ENCODE measurements around the gene CIAO2B.

Gene CIAO2B

DNA sequence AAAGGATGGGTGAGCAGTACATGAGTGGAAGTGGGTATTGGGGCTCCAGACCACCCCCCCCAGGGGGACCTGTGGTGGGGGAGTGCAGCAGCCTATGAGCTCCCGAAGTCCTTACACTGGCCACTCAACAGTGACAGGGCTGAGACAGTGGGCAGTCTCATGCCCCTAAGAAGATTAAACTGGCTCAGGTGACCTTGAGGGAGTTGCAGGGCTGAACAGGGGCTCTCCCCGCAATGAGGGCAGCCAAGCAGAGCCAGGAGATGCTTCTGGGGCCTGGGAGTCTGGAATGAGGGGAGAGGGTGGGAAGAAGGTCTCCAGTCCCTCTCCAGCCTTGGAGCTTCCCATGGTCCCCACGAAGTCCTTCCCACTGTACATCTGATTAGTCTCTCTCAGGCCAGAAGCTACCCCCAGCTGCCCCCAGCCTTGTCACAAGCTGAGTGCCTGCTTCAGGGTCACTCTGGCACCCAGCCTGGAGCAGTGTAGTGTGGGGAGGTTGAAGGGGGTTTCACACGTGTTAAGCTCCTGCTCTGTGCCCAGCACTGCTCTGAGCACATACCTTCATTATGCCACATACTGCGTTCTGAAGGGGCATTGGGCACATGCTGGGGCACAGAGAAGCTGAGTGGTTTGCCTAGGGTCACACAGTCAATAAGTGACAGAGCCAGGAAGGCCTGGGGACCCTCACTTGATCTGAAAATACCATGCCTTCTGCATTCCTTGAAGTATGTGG is 14.5 kb downstream of the CIAO2B start:
- no peak for DNase-seq (ENCODE audit: low spot score)

DNA sequence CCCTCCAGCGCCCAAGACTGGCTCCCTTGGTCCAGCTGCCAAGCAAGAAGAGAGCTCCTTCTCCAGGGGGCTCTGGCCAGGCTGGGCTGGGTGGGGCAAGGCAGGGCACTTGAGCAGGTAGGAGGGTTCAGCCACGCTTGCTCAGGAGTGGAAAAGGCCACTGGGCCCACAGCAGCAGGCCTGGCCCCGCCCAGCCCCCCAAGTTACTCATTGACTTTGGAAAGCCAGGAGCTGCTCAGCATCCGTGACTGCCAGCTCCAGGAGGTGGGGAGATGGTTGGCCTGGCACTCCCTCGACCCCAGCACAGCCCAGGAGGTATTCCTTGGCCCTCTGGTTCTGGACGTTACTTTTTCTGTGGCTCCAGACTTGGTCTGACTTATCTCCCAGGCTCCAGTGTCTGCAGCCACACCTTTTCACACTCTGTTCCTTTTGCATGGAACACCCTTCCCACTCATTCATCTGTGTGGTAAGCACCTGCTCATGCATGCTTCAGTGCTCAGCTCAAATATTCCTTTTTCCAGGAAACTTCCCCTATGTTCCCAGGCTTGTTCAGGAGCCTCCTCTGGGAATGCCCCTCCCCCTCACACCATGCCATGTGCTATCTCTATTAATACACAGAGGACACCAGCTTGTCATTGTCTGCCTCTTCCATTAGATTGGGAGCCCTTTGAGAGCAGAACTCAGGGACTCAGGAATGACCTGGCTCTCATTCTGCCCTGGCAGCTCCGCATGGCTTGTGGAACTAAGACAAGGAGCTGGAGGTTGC is 15.2 kb downstream of the CIAO2B start, which contains the start of gene CDH16:
Gene CDH16 (minus strand): TSS at position 83 of the 766 bp plus-strand sequence. CDS start 820 bp downstream, outside the sequence.
- DNase-seq (ENCODE audit: low spot score): no peak

DNA sequence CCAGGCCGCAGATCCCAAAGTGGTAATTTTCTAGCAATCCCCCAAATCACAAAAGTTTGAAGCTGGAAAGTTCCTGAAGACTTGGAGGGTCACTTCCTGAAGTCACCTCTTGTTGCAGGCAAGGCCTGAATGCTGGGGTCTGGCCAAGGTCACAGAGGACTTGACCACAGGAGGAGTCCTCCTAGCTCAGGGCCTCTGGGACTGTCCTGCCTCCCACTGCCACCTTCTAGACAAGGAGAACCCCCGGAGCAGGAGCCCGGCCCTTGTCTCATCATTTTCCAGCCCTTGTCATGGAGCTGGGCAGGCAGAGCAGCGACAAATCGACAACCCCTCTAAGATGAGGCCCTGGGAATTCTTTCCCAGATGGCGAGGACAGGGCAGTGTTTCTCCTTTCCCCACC is 15.8 kb downstream of the CIAO2B start:
- no peak for DNase-seq (ENCODE audit: low spot score)

DNA sequence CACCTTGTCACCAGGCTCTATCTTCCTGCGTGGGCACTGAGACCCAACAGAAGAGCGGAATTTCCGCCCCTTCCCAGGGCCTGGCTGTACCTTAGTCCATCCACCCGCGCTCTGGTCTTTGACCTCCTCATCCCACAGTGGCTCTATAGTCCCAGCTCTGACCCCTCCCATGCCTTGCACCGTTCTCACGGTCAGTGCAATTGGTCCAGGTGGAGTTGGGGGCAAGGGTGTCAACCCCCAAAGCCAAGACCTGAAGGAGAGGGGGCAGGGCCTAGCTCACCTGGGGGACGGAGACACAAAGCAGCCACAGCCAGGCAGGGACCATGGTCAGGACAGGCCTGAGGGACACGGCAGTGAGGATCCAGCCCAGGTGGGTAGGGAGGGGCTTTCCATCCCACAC is 16.5 kb downstream of the CIAO2B start:
- DNase-seq (ENCODE audit: low spot score): no peak

DNA sequence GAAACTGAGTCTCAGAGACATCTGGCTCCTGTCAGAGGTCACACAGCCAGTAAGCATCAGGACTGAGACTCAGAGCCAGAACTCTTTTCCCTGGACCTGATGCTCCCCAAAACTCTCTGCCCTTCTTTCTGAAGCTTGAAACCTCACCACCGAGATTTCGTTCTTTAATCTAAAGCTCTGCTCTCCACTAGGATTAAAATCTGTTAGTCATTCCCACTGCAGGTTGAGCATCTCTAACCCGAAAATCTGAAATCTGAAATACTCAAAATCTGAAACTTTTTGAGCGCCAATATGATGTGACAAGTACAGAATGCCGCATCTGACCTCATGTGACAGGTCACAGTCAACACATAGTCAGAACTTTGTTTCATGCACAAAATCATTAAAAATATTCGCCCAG is 17.7 kb downstream of the CIAO2B start:
- no peak for DNase-seq (ENCODE audit: low spot score)

DNA sequence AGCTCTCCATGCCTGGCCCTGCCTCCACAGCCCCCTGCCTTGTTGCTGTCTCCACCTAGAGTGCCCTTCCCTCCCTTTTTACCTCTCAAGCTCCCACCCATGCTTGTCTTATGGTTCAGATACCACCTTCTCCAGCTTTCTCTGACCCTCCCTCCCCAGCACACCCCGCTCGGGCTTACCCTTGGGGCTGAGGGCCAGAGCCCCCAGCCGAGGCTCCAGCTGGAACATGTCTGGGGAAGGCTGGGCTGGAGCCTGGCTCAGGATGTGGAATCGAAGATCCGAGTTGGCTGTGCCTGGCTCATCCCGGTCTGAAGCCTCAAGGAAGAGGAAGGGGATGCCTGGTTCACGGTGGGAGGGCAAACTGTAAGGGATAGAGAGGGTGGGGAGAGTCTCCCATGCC is 19.2 kb downstream of the CIAO2B start:
- DNase-seq (ENCODE audit: low spot score): no peak

DNA sequence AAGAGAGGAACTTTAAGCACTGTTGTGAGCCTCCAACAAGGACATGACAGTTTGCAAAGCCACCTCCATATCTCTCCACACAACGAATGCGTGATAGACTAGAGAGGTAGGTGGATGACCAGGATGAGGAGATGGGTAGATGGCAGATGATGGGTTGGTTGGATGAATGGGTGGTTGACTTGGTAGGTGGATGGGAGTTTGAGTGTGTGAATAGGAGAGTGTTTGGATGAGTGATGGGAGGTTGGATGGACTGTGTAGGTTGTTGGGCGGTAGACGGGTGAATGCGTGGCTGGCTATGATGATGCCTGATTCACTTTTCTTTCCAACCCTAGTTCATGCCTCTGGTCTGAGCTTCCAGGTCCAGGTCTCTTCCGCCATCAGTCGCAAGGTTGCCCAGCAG is 19.7 kb downstream of the CIAO2B start:
- DNase-seq (ENCODE audit: low spot score): no peak

DNA sequence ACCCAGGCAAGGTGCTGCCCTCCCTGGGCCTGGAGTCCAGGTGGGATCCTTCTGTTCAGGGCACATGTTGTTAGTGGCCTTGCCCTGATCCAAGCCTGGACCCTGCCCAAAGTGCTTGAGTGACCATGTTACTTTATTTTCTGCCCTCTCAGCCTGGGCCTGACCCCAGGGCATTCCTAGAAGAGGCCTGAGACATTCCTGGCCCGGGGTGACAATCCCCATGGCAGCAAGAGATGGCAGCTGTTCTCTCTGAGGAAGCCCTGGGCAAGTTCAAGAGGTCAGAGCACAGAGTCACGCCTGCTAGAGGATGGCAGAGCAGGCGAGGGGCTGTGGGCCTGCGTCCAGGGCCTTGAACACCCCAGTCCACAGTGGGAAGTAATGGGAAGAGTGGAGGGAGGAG is 20.5 kb downstream of the CIAO2B start:
- no peak for DNase-seq (ENCODE audit: low spot score)

DNA sequence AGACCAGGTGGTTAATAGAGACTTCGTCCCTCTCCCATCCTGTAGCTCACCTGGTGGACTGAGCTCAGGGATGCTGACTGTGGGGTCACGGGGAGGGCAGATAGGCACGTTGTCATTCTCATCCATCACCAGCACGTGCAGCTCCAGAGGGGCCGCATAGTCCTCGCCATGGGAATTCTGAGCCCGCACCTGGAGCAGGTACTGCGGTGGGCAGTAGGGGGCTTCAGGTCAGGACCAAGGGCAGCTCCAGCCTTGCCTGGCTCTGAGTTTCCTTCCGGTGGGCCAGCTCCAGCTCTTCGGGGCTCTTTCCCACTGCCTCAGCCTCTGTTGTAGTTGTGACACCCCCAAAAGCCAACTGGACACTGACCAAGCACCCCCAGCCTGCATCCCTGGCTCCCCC is 21.1 kb downstream of the CIAO2B start:
- no peak for DNase-seq (ENCODE audit: low spot score)

DNA sequence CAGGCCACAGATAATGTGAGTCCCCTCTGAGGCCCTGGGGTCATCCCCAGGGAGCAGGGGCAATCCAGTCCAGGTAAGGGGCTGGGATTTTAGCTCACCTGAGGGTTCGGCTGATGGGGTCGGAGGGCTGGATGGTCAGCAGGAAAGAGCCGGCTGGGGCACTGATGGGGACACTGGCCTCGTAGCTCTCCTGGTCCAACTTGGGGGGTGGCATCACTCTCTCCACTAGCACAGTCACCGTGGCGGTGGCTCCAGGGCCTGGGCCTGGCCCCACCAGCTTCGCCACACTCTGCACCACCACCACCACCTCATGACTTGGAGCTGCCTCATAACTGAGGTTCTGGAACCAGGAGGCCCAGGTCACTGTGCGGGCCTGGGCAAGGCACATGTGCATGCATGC is 22.4 kb downstream of the CIAO2B start:
- no peak for DNase-seq (ENCODE audit: low spot score)

DNA sequence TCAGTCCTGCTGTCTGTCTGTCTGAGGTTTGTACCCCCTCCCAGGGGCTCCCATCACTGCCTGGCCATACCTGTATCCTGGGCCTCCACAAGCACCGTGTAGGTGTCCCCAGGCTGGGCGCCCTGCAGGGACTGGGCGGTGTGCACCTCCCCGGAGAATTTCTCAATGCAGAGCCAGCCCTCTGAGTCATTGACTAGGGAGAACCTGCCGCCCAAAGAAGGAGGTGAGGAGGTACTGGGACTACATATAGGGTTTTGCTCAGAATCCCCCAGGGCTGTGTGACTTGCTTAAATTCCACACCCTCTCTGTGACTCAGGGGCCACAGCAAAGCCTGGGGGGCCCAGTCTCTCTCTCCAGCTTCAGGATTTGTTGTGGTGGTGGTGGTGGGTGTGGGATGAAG is 23.1 kb downstream of the CIAO2B start:
- DNase-seq (ENCODE audit: low spot score): no peak

DNA sequence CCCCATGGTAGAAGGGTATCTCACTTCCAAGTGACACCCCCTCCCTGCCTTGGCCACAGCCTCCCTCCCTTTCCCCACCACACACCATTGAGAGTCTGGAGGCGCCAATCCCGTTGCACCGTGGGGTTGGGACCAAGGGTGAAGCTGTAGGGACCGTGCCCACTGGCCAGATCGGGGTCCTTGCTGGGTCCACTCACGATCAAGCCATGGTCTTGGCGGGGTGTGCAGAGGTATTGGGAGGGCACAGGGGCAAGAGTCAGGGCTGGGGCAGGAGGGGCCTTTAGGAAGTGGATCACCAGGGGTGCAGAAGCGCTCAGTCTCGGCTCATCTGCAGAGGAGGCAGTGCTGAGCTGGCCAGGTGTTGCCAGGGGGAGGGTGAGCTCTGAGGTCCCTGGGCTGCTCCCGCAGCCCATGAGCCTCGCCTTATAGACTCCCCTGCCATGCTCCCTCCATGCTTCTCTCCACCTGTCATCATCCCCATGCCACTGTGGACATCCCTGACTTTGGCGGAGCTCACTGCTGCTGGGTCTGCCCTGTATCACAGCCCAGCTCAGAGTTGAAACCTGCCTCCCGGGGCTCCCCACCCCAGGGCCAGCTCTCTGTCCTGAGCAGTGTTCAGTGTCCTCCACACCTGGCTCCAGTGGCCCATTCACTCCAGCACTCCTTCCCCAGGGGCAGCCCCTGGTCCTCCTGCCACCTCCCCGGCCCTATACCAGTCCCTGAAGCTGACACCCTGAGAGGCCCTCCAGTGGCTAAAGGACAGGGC is 23.8 kb downstream of the CIAO2B start:
- DNase-seq (ENCODE audit: low spot score): no peak

DNA sequence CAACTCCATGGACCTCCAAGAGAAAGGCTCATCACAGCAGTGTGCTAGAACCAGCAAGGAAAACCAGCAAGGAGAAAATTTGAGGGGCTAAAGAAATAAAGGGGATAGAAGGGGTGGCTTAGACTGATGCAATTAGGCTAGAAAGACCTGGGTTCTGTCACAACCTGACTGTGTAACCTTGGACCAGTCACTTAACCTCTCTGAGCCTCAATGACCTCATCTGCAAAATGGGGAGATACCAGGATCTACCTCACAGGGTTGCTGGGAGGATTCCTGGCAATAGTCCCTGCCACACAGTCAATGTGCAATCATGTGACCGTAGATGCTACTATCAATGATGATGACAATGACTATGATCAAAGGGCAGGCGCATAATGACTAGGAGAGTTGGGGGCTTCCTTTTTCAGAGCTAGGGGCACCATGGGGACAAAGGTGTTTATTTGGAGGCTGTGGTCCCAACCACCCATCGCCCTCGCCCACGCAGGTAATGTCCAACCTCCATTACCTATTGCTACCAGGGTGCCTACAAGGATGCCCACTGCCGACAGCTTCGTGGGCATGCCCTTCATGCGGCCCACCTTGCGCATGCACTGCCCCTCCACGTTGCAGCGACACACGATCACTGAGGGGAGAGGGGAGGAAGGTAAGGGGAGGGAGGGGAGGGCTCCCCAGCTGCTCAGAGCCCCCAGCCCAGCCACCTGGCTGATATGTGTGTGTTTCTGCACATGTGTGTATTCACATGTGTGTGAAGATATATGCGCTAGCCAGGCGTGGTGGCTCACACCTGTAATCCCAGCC is 25.2 kb downstream of the CIAO2B start:
- DNase-seq (ENCODE audit: low spot score): no peak

DNA sequence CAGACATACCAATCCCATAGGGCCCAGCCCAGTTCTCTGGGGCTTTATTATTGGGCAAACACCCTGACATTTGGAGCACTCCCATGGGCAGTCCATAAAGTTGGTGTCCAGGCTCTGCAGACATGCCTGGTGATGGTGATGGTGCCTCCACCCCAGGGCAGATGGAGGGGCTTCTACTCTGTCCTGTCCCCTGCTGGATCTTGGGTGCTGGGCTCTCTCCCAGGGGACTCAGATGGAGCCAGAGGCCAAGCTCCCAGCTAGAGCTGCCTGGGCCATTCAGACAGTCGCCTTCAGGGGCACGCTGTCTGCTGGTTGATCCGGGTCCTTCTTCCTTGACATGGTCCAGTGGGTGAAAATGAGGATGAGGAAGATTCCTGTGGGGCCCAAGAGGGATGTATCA is 26.1 kb downstream of the CIAO2B start:
- no peak for DNase-seq (ENCODE audit: low spot score)

DNA sequence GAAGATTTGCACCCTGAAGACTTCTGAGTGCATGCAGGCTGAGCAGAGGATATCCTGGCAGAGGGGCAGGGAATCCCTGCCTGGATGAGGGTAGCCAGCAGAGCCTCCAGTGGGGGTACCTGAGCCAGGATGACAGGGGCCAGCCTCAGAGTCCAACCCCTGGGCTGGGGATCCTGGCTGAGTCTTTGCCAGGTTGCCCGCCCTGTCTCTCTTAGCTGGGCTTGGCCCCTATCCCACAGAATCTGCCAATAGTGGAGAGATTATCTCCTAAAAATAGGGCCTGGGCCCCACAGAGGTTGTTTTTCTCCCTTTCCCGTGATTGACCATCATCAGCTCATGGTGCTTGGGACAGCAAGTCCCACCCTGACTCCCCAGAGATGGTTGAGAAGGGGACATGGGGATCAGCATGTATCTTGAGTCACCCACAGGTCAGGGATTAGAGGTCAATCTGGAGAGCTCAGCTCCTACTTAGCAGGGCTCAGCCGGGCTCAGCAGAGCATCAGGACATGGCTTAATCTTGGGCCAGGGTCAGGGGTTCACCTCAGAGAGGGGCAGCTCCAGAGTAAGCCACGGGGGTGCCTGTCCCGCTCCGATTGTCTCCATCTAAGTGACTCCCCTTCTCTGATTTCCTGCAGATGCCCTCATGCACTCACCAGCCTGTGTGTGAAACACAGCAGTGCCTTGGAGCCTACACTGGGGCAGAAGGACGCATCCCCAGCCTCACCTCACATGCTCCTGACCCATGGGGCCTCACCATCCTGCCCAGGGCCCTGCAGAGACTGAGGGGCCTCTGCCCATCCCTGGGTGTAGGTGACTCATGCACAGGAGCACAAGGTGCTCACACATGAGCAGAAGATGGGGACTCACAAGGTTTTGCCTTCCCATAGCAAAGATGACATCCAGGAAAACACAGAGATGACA is 27.0 kb downstream of the CIAO2B start:
- no peak for DNase-seq (ENCODE audit: low spot score)

DNA sequence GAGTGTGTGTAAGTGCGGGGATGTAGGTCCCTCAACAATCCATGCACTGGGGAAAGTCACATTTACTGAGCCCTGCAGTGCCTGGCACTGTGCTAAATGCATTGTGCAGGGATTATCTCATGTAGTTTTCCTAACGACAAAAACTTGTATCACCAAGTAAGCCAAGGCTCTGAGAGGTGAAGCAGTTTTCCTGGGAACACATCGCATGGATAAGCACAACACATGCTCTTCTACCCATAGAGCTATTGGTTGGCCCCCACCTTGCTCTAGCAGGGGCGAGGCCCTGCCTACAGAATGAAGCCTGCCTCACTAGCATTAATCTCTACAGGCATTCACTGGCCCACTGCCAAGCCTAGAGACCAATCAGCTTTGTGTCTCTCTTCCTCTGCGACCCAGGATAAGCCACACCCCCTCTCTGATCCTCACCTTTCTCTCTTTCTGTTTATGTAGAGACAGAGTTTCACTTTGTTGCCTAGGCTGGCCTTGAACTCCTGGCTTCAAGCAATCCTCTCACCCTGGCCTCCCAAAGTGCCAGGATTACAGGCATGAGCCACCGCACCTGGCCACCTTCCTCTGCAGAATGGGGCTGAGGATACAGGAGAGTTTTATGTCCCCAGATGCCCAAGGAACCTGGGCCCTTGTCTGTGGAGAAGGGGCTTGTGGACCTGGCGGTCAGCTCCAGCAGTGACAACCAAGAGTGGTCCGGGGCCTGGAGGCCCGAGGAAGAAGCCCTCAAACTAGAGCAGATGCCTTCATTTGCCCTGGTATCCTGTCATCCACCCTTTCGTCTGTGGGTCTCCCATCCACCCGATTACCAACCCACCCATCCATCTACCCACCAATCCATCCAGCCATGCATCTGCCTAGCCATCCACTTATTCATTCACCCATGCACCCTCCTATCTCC is 28.3 kb downstream of the CIAO2B start:
- no peak for DNase-seq (ENCODE audit: low spot score)

DNA sequence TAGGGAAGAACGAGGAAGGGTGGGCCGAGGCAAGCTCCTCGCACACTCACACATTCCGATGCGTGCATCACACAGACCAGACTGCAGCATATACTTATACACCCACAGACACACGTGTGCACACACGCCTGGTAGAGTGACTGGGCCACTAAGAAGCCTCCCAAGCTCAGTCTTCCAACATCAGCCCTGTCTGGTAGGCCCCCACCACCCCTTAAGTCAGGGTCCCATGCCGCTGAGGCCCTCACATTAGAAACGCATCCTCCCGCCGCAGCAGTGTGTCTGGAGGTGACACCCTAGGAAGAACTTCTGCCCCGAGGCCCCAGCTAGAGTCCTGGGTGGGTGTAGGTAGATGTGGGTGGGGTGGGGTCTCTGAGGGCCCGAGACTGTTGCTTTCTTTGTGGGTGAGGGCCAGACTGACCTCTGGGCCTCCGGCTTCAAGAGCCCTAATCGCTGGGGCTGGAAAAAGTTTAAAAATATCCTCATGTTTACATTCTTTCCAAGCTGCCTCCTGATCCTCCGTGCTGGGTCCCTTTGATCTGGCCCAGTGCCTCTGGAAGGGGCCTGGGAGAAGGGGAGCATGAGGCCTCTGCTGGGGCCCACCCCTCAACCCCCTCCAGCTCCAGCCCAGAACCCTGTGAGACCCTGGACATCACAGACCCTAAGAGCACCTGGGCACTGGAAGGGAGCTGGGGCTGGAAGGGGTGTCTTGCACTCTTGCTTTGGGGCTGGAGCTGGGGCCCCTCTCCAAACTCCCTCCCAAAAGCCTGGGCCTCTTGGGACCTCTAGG is 29.2 kb downstream of the CIAO2B start:
- DNase-seq (ENCODE audit: low spot score): no peak

DNA sequence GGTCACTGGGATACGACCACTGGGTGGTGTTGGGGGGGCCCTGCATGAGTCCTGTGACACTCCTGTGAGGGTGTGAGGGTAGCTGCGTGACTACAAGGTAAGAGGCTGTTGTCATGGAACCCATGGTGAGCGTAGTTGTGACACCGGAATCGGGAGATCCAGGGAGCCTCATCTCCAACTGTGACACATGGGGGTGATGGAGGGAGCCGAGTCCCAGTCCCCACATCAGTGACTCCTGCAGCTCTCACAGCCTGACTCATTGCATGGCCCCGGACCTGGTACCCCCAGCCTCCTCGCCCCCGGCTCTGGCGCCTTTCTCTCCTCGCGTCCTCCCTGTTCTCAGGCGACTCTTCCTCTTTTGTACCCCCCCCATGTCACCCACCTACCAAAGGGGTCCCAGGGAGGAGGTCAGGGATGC is 29.8 kb downstream of the CIAO2B start:
- DNase-seq (ENCODE audit: low spot score): no peak

All from RKO (cell line).